Endometrium (tissue), 2 donors: ENCODE data around the gene YTHDF2.

Experiments
- FAIRE-seq: peaks from 2 replicates; lab custom pipeline; 2012; peaks lifted over from hg19 to GRCh38; lab: Jason Lieb, UNC
- donor health status: control.
- donor health status: control.

YTHDF2 gene

DNA sequence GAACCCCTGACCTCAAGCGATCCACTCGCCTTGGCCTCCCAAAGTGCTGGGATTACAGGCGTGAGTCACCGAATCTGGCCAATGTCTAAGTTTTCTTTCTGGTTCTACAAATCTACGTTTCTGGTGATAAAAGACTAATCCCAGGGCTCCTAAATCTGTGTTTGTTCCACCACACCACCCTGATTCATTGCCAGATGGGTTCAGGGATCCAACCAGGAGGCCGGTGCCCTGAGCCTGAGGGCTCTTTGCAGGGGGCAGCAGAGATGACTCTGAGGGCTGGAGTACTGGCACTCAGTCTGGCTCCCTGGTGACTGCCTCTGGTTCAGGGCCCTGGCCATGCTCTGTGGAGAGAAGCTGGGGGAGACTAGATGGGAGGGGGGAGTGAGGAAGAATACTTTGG lies 64.7 kb downstream of the YTHDF2 start:
- no peak for FAIRE-seq

DNA sequence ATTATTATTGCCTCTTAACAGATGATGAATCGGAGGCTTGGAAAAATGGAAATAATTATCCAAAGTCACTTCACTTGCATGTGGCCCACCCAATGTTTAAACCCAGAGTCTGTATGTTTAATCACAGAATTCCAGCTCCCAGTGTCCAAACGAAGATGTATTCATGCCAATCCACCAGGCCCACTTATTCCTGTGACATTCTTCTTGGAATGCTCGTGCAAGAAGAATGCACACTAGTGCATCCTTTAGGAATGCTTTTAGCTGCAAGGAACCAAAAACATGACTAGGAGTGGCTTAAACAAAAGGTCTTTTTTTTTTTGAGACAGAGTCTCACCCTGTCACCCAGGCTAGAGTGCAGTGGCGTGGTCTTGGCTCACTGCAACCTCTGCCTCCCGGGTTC lies 66.3 kb downstream of the YTHDF2 start:
- FAIRE-seq, result no peak

DNA sequence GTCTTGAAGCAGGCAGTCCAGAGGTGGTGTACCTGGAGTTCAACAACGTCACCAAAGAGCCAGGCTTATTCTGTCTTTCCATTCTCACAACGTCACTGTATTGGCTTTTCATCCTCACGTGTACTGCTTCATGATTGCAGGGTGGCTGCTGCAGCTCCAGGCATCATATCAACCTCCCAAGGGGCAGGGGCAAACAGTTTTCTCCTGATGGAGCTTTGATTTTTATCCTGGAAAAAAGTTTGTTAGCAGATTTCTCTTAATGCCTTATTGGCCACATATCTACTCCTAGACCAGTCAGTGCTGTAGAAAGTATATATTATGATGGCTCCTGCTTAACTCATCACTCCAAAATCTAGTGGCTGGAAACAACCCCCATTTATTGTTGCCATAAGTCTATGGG lies 66.9 kb downstream of the YTHDF2 start:
- no peak for FAIRE-seq

DNA sequence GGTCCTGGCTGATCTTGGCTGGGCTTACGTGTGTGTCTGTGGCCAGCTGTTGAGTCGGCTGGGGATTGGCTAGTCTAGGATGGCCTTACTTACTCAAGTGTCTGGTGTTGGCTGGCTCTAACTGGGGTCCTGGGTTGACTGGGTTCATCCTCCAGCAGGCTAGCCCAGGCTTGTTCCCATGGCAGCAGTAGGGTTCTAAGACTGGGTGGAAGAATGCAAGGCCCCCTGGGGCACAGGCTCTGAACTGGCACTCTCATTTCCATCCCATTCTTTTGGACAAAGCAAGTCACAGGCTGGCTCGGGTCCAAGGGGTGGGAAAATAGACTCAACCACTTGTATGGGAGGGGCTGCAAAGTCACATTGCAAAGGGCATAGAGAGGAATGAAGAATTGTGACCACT lies 67.3 kb downstream of the YTHDF2 start:
- no peak for FAIRE-seq

DNA sequence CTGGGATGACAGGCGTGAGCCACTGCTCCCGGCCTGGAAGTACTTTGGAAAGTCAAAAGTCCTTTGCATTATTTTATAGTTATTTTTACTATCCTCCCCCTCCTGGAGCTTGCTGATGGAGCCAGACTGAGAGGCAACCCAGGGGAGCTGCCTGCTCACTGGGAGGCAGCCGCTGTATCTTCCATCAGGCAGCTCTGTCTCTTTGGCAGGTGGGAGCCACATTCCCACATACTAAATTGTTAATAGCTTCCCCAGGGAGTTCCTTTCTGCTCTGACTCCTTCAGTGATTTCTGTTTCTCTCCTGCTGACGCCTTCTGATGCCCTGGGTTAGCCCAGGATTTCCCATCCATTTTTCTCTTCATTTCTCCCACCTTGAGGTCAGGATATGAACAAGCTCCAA lies 70.3 kb downstream of the YTHDF2 start:
- FAIRE-seq, result no peak

DNA sequence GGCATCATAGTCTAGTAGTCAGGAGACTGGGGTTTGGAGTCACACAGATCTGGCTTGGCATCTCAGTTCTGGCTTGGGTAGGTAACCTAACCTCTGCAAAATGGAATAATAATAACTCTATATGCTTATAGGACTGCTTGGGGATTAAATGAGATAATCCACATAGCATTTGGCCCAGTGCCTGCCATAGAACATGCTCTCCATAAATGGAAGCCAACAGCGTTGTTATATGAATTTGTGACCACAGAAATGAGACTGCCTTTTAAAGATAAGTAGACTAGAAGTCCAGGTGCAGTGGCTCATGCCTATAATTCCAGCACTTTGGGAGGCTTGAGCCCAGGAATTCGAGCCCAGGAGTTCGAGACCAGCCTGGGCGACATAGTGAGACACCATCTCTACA lies 71.2 kb downstream of the YTHDF2 start:
- no peak for FAIRE-seq

DNA sequence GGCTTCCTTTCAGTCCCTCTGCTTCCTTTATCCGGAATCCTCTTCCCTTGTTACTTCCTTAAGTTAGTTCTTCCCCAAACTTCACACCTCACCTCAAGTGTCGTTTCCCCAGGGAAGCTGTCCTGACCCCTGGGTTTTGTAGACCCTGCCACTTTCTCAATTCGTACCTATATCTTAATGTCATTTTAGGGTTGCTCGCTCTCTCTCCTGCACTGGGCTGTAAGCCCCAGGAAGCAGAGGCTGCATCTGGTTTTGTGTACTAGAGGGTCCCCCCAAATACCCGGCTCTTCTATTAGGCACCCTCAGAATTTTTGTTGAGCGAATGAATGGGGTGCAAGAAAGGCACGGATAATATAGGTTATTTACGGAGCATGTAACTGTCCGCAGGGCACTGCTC lies 74.6 kb downstream of the YTHDF2 start:
- no peak for FAIRE-seq

DNA sequence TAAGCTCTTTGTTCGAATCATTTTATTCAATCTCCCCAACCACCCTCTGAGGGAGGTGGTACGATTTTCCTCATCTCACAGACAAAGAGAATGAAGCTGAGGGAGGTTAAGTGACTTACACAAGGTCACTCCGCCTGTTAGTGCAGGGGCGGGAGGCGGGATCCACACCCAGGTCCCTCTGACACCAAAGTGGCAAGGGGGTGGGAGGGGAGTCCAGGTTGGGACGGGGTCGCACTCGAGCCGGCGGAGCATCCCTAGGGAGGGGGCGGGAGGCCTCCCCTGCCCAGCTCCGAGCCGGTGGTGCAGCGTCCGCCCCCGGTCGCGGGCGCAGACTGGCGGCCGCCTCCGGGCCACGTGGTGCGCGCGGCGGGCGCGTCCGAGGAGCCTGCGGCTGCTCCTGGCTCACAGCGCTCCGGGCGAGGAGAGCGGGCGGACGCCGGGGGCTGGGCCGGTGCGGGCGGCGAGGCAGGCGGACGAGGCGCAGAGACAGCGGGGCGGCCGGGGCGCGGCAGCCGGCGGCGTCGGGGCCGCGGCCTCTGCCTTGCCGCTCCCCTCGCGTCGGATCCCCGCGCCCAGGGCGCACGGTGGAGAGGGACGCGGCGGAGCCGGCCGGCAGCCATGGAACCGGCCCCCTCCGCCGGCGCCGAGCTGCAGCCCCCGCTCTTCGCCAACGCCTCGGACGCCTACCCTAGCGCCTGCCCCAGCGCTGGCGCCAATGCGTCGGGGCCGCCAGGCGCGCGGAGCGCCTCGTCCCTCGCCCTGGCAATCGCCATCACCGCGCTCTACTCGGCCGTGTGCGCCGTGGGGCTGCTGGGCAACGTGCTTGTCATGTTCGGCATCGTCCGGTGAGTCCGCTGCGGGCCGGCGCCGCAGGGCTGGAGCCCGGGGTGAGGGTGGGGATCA lies 75.3 kb downstream of the YTHDF2 start, which contains the start of gene OPRD1:
OPRD1 (plus strand) TSS at position 405 of the 903 bp plus-strand sequence; CDS start at position 619, 214 bp downstream.
- FAIRE-seq, result no peak

DNA sequence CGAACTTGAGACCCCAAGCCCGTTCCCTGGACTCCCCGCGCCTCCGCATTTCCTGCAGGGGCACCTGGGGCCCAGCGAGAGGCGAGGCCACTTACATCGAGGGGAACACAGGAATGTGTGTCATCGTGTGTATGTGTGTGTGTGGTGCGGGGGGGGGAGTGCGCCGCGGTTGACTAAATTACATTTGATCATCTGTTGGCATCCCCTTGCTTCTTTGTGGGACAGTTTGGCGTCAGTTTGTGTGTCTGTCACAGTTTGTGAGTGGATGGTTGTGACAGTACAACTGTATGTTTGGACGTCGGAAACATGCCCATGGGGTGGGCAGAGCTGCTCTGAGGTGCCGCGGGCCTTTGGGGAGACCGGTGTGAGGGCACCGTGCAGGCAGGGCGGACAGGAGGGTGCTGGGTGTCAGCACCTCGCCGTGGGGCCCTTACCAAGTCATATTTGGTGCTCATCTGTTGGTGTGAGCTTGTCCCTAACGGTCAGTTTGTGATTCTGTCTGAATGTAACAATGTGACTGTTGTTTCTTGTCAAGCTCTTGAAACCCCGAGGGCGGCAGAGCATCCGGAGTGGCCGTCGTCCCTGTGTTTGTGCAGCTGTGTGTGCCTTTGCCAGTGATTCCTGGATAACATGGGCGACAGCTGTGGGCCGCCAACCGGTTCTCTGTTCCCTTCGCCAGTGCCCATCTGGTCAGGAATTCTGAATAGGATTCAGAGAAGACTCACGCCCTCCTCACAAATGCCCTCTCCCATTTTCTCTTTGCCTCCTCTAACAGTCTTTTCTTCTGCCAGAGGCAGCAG lies 76.1 kb downstream of the YTHDF2 start:
- no peak for FAIRE-seq

DNA sequence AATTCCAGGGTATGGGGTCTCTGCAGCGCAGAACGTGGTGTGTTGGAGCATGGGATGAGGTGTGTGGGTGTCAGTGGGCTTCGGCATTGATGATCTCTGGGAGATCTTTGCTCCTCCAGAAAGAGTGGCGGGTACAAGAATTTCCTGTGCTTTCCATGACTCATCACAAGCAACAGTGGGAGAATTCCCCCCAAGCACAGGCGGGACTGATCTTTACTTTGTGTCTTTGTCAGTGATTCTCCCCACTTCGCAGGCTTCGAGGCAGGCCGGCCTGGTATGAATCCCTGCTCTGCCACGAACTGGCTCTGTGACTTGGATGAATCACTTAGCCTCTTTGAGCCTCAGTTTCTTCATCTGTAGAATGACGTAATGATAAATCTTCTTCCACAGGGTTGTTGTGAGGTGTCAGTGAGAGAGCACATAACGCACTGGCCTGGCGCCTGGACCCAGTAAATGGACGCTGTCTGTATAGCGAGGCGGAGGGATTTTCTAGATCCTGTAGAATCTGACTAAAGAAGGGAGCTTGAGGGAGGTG lies 77.3 kb downstream of the YTHDF2 start:
- FAIRE-seq, result no peak

DNA sequence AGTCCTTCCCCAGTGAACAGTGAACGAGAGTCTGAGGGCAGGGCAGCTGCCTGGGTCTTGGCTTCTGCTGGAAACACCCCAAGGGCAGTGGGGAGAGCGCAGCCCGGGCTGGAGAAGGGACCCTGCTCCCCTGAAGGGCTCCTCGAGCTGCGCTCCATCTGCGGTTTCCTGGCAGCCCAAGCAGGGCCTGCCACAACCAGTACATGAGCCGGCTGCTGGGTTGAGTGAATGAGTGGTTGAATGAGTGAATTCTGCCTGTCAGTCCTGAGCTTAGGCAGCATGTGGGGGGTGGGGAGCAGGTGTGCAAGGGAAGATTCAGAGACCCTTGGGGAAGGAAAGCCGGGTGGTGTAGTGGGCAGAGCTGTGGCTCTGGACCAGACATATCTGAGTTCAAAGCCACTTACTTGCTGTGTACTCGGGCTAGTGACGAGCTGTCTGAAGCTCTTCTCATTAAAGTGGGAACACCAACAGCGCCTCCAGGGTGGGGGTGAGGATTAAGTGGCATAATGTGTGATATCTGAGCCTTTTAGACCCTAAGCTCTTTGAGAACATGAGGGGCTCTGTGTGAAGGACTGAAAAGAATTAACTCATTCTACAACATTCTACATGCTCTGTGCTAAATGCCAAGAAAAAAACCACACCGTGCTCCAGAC lies 78.9 kb downstream of the YTHDF2 start:
- no peak for FAIRE-seq

DNA sequence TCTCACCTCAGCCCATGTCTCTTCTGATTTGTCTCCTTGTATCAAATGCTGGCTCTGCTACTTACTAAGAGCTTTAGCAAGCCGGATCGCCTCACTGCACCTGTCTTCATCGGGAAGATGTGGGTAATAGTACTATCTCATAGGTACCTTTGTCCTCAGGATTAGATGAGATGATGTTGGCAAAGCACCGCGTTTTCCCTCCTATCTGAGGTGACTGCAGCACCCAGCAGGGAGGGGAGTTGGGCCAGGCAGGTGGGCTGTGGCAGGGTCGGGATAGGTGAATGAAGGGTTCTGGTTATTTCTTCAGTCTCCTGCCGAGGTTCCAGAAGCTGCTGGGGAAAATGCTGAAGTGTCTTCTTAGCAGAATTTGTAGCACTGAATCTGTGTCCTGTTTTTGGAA lies 80.4 kb downstream of the YTHDF2 start:
- no peak for FAIRE-seq

DNA sequence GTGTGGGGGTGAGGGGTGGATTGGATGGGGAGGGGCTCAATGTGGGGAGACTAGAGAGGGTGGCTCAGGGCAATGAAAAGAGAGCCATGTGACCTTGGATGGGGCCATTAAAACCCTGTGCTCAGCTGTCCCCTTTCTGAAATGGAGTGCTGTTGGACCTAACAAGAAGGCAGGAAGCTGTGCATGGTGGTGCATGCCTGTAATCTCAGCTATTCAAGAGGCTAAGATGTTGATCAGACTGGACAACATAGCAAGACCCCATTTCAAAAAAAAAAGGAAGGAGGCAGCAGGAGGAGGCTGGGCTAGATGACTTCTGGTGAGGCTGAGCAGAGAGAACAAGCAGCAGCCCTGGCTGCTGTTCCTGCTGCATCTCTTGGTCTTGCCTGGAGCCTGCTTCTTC lies 82.3 kb downstream of the YTHDF2 start:
- FAIRE-seq, result no peak
